Vagina (tissue), 2 donors: ENCODE data around the gene RAB40C.

Source experiments
- POLR2A ChIP-seq, 2 donors: fragments of 450-650 bp; IDR thresholded peaks; one replicate each; pipeline ENCODE4 v1.6.1; 2017; ENCODE audit warnings: antibody characterized with exemption in 2 of 2, mild to moderate bottlenecking in 2 of 2, moderate library complexity in 2 of 2
- POLR2AphosphoS5 ChIP-seq, 2 donors: sonication (generic); formaldehyde crosslinking; IDR thresholded peaks; one replicate each; pipeline ENCODE4 v1.9.0; 2017; ENCODE audit warnings: antibody characterized with exemption in 2 of 2, mild to moderate bottlenecking in 2 of 2, low read depth in 1 of 2; ENCODE audit not compliant: insufficient read depth in 1 of 2
- TF ChIP-seq, protein P1 (sequence below), 3 experiments: fragments of 450-650 bp in 2 of 3; fragments of 200-600 bp in 1 of 3; sonication (generic) in 1 of 3; IDR thresholded peaks; one replicate each; pipeline ENCODE4 v1.5.1; 2017 to 2019; ENCODE audit warnings: antibody characterized with exemption in 3 of 3, mild to moderate bottlenecking in 2 of 3, moderate library complexity in 2 of 3

DNA sequence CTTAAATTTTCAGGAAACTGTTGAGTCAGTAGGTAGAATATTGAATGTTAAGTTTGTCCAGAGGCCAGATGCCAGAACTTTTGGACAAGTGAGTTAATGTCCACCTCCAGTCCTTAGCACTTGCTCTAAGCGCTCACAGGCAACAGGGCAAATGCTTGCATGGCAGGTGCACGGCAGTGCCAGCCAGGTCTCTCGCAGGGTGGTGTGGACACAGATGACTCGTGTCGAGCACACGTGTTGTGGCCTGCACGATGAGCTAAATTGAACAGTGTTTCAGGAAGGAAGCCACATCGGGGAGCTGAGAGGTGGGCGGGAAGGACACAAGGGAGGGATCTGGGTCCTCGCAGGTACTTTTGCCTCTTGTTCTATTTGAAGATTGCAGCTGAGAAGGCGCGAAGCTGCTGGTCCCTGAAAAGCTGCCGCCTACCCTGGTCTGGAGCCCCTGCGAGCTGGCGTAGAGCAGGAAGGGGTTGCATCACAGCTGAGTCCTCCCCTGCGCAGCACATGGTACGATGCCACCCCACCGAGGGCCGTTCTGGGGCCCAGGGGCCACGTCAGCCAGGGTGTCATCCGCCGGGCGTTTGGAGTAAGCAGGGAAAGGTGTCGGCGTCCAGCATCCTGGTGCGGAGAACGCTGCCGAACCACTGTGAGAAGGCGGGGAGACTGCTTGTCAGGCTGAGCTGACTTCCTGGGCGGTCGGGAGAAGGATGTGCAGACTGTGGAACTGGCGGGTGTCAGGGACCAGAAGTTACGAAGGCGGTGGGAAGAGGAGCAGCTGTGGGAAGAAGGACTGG is 6.3 kb downstream of the RAB40C start:
- TF ChIP-seq POLR2AphosphoS5 (IDR thresholded peaks at IDR 0.05; ENCODE audit: insufficient read depth in 1 of 2, low read depth in 1 of 2), result no peak
- TF ChIP-seq, protein P1, sequence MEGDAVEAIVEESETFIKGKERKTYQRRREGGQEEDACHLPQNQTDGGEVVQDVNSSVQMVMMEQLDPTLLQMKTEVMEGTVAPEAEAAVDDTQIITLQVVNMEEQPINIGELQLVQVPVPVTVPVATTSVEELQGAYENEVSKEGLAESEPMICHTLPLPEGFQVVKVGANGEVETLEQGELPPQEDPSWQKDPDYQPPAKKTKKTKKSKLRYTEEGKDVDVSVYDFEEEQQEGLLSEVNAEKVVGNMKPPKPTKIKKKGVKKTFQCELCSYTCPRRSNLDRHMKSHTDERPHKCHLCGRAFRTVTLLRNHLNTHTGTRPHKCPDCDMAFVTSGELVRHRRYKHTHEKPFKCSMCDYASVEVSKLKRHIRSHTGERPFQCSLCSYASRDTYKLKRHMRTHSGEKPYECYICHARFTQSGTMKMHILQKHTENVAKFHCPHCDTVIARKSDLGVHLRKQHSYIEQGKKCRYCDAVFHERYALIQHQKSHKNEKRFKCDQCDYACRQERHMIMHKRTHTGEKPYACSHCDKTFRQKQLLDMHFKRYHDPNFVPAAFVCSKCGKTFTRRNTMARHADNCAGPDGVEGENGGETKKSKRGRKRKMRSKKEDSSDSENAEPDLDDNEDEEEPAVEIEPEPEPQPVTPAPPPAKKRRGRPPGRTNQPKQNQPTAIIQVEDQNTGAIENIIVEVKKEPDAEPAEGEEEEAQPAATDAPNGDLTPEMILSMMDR (IDR thresholded peaks at IDR 0.05), result no peak
- no peak for TF ChIP-seq POLR2A (IDR thresholded peaks at IDR 0.05)
